GM12874 (cell line): ENCODE results near the gene PCBD2.

Source experiments
- CTCF ChIP-seq: IDR thresholded peaks from 2 replicates; pipeline ENCODE4 v1.5.1; 2011; ENCODE audit warnings: low read depth, mild to moderate bottlenecking, control low read depth, low read length, moderate library complexity; ENCODE audit not compliant: insufficient read depth

The PCBD2 gene

GRCh38 chr5:134893748-134894505 is 11.0 kb upstream of the PCBD2 start:
- no peak for TF ChIP-seq CTCF

- no peak for TF ChIP-seq CTCF
Observed at GRCh38 chr5:134902071-134902801, 2.7 kb upstream of the PCBD2 start.

GRCh38 chr5:134905246-134905996 is 490 bp downstream of the PCBD2 start:
- TF ChIP-seq CTCF = peak; percentile 49; the same call in 1 of the 2 replicates

- TF ChIP-seq CTCF = no peak
Observed at GRCh38 chr5:134906811-134907210, 1.9 kb downstream of the PCBD2 start.

GRCh38 chr5:134911285-134912206 is 6.6 kb downstream of the PCBD2 start:
- no peak for TF ChIP-seq CTCF

GRCh38 chr5:134913254-134913653 is 8.3 kb downstream of the PCBD2 start:
- TF ChIP-seq CTCF = no peak
